Skin of body (tissue), 2 donors: ENCODE measurements around the gene MRI1. TPM values are rescaled to one million over a fixed set of nuclear protein-coding genes. Genes with fewer than 3 reads are reported as not detected.
"Not testable (repeated sequence)": the region's sequence is repeated elsewhere in the genome, so short reads cannot be mapped to it uniquely, and the experiment has no call there.

Experiments
- DNase-seq: peaks from one replicate; lab custom pipeline; 2025; lab: John Stamatoyannopoulos, UW
- total RNA-seq: library from RNA; depleted of rRNA; stranded (reverse); fragments of >200 nt; gene quantifications from one replicate; pipeline ENCODE4 v1.2.3, GENCODE V29; 2014

The MRI1 gene
- total RNA-seq, 1 donor from 2014 or later, result 25.0 TPM

GRCh38 chr19:13758795-13759194 lies 5.5 kb upstream of the MRI1 start:
- DNase-seq, result no peak

DNA sequence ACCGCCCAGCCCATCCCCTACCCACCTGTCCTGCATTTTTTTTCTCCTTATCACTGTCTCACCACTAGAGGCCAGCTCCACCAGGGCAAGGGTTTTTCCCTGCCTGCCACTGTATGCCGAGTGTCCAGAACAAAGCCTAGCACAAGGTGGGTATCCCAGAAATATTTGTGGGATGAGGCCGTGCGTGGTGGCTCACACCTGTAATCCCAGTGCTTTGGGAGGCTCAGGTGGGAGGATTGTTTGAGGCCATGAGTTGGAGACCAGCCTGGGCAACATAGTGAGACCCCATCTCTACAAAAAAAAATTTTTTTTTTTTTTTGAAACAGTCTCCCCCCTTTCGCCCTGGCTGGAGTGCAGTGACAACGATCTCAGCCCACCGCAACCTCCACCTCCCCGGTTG lies 2.9 kb upstream of the MRI1 start:
- DNase-seq, result no peak

DNA sequence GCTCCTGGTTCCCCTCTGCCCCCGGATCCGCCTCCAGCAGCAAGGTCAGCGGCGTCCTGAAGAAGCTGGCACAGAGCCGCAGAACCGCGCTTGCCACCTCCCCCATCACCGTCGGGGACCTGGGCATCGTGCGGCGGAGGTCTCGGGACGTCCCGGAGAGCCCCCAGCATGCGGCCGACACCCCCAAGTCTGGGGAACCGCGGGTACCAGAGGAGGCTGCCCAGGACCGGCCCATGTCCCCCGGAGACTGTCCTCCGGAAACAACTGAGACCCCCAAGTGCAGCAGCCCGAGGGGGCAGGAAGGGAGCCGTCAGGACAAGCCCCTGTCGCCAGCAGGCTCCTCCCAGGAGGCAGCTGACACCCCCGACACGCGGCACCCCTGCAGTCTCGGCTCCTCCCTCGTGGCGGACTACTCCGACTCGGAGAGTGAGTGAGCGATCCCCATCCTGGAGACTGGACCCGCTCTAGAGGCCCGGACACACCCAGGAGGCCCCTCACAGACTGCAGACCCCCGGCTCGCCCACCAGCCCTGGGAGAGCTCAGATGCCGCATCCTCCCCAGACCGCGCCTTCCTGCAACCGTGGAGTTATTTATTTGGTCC lies 1.6 kb upstream of the MRI1 start:
- no peak for DNase-seq

DNA sequence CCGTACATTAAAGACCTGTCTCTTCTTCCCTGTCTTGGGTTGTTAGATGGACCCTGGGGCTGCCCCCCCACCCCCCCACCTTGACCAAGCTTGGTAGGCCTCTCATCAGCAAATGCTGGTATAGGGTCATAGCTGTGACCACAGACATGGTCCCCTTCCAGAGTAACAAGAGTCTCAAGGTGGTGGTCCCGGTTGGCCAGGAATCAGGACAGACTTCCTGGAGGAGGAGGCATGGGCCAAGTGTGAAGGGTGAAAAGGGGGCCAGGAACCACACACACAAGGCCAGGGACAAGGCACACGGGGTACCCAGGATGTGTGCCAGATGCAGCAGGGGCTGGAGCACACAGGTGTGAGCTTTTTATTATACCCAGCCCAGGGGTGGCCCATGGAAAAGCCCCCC lies 1.1 kb upstream of the MRI1 start:
- no peak for DNase-seq

DNA sequence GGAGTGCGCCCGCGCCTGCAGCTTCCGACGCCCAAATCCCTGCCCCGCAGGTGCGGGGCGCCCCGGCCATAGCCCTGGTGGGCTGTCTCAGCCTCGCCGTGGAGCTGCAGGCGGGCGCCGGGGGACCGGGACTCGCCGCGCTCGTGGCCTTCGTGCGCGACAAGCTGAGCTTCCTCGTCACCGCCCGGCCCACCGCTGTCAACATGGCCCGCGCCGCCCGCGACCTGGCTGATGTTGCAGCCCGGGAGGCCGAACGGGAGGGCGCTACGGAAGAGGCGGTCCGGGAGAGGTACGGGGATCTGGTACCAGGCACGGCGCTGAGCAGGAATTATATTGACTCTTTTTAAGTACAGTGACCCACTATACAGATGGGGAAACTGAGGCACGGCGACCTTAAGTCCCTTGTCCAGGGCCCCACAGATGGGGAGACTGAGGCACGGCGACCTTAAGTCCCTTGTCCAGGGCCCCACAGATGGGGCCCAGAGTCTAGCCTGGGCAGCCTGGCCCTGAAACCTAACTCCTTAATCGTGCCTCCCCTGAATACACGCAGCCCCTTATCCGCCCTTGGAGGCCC lies 586 bp downstream of the MRI1 start:
- DNase-seq, result no peak

- DNase-seq, result no peak
Measured at GRCh38 chr19:13765395-13766094, 1.2 kb downstream of the MRI1 start.

DNA sequence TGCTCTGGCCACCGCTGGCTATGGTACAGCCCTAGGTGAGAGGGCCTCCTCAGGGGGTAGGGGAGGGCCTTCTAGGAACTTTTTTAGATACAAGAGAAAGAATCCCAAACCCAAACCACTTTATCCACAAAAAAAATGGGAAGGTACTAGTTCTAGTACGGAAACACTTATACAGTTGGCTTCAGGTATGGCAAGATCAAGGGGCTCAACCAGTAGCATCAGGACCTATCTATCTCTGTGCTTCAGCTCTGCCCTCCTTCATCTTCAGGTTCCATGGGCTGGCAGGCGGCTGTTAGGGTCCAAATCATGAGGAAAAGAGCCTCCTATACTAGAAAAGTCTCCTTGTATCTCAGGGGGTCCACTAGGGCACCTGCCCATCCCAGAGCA lies 1.8 kb downstream of the MRI1 start:
- DNase-seq, result no peak

GRCh38 chr19:13768510-13768909 lies 4.2 kb downstream of the MRI1 start:
- no peak for DNase-seq

- DNase-seq, result no peak
Measured at GRCh38 chr19:13770013-13770635, 5.8 kb downstream of the MRI1 start.

DNA sequence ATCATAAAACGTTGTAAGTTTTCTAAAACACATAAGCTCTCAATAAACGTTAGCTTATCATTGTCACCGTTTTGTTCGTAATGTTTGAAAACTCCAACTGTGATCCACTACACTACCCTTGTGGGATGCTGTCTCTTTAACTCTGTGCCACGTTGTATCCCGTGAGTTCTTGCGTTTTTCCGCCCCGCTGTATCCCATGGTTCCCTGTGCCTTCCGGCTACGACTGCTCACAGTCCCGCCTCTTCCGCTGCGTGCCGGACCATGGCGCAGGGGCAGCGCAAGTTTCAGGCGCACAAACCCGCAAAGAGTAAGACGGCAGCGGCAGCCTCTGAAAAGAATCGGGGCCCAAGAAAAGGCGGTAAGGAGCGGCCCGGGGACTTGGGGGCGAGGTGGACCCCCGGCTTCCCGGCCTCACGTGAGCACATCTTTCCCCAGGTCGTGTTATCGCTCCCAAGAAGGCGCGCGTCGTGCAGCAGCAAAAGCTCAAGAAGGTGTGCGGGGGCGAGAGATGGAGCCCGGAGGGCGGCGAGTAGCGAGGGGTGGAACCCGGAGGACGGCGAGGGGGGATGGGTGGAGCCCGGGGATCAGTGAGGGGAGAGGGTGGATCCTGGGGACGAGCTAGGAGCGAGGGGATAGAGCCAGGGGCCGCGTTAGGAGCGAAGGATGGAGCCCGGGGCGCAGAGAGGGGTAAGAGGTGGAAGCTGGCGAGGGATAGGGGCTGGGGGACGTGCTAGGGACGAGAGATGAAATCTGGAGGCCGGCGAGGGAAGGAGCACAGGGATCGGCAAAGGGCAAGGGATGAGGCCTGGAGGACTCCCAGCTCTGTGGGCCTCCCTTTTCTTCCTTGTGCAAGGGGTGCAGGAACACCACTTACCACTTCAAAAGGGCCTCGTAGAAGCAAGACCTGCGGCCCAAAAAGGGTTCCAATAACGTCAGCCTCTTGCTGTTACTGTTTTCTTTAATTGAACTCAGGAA lies 10.2 kb downstream of the MRI1 start, which contains the start of gene C19orf53:
Gene C19orf53, plus strand, starts transcription at position 240 of the 975 bp plus-strand sequence. Its CDS starts 22 bp downstream, at position 262.
- DNase-seq, result peak; percentile 98

DNA sequence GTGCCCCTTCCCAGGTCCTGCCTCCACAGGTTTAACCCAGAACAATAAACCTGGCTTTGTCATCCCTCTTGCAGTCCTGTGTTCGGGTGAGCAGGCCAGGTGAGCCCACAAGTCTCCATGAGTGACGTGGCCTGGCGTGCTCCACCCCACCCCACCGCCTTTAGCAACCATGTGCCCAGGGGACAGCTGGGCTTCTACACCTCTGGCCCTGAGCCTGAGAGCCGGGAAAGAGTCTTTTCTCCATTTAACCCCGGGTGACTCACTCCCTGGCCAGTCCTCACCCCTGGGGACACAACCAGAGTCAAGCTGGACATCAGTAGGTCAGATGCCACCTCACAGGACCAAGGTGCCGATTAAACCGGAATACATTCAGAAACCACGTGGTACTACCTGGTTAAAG lies 14.1 kb downstream of the MRI1 start:
- no peak for DNase-seq

DNA sequence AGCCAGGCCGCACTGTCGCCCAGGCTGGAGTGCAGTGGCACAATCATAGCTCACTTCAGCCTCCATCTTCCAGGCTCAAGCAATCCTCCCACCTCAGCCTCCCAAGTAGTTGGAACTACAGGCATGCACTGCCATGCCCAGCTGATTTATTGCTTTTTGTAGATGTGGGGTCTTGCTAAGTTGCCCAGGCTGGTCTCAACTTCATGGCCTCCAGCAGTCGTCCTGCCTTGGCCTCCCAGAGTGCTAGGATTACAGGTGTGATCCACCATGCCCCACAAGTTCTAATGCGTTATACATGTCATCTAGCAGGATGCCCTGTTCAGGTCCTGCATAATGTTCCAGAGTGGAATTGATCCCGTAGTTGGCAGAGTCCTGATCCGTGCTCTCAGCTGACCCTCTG lies 14.5 kb downstream of the MRI1 start:
- no peak for DNase-seq

GRCh38 chr19:13779794-13780193 lies 15.5 kb downstream of the MRI1 start:
- not testable (repeated sequence) for DNase-seq

GRCh38 chr19:13781547-13781946 lies 17.2 kb downstream of the MRI1 start:
- peak; percentile 94 for DNase-seq

- DNase-seq, result no peak
Measured at GRCh38 chr19:13782537-13782936, 18.2 kb downstream of the MRI1 start.

DNA sequence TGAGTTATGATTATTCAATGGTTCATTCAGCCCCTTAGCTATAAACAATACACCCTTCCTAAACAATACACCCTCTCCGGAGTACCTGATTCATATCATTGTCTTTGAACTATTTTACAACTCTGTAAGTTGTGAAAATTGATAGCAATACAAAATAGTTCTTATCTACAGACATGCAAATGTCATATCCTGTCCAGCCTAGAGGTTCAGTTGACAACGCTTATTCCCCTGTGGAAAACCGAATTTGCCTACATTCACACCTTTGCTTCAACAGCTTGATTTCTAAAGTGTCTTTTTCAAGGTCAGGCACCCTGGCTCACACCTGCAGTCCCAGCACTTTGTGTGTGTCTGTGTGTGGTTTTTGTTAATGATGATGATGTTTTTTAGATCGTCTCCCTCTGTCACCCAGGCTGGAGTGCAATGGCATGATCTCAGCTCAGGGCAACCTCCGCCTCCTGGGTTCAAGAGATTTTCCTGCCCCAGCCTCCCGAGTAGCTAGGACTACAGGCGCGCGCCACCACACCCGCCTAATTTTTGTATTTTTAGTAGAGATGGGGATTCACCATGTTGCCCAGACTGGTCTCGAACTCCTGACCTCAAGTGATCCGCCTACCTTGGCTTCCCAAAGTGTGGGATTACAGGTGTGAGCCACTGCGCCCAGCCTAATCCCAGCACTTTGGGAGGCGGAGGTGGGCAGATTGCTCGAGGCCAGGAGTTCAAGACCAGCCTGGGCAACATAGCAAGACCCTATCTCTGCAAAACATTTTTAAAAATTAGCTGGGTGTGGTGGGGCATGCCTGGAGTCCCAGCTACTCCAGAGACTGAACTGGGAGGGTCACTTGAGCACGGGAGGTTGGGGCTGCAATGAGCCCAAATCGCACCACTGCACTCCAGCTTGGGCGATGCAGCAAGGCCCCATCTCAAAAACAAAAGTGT lies 19.5 kb downstream of the MRI1 start:
- DNase-seq, result no peak

- no peak for DNase-seq
Measured at GRCh38 chr19:13784731-13785452, 20.6 kb downstream of the MRI1 start.

DNA sequence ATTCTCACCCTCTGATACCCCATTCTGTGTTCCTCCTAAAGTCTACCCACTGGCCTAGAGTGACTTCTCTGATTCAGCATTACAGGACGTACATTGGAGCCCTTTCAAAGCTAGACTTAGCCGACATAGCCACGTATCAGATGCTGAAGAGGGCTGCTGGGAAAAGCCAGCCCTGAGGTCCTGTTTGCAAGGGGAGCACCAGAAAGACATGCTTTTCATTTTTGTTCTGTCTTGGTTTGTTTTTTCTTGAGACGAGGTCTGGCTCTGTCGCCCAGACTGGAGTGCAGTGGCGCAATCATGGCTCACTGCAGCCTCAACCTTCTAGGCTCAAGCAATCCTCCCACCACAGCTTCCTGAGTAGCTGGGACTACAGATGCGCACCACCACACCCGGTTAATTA lies 24.7 kb downstream of the MRI1 start:
- DNase-seq, result no peak

- no peak for DNase-seq
Measured at GRCh38 chr19:13790354-13790753, 26.0 kb downstream of the MRI1 start.
